Gastrocnemius medialis (tissue), 4 donors: ENCODE data around the gene PLA2G3. TPM values are rescaled to one million over a fixed set of nuclear protein-coding genes. Genes with fewer than 3 reads are reported as not detected.

Source experiments
- ATAC-seq, 2 donors: fragments of 150-250 bp; one replicate each; pipeline ENCODE4 v1.9.1; 2016
- DNase-seq, 2 donors: peaks; one replicate each; pipeline ENCODE4 v3.0.0-alpha.2; 2019
- H3K27ac ChIP-seq, 4 donors: fragments of 200-600 bp; sonication (generic); 1 replicate in 1 of 4; 2 replicates in 3 of 4; pipeline ENCODE4 v1.5.1; 2016 to 2018; ENCODE audit warnings: mild to moderate bottlenecking in 2 of 4, moderate library complexity in 1 of 4
- H3K27me3 ChIP-seq, 3 donors: fragments of 200-600 bp; sonication (generic) in 2 of 3; 1 replicate in 1 of 3; 2 replicates in 2 of 3; pipeline versions ENCODE4 v1.5.1 to v1.6.0; 2016 to 2019; ENCODE audit warnings: mild to moderate bottlenecking in 1 of 3, moderate library complexity in 1 of 3
- H3K36me3 ChIP-seq, 2 donors: fragments of 200-600 bp; sonication (generic) in 1 of 2; one replicate each; pipeline ENCODE4 v1.5.1; 2017 to 2018
- H3K4me1 ChIP-seq, 2 donors: fragments of 200-600 bp; sonication (generic) in 1 of 2; one replicate each; pipeline ENCODE4 v1.5.1; 2016 to 2017; ENCODE audit warnings: mild to moderate bottlenecking in 2 of 2
- H3K4me3 ChIP-seq, 4 donors: fragments of 200-600 bp; sonication (generic) in 3 of 4; 1 replicate in 1 of 4; 2 replicates in 3 of 4; pipeline ENCODE4 v1.5.1; 2016 to 2019; ENCODE audit warnings: mild to moderate bottlenecking in 2 of 4
- H3K9me3 ChIP-seq, 3 donors: fragments of 200-600 bp; sonication (generic) in 2 of 3; 1 replicate in 1 of 3; 2 replicates in 2 of 3; pipeline ENCODE4 v1.5.1; 2016 to 2019
- CTCF ChIP-seq, 5 experiments: fragments of 450-650 bp in 3 of 5; fragments of 200-600 bp in 2 of 5; sonication (generic) in 2 of 5; IDR thresholded peaks in 4 of 5; conservative IDR thresholded peaks in 1 of 5; 1 replicate in 4 of 5; 2 replicates in 1 of 5; pipeline ENCODE4 v1.5.1; 2016 to 2019; ENCODE audit warnings: antibody characterized with exemption in 5 of 5, mild to moderate bottlenecking in 3 of 5, moderate library complexity in 3 of 5
- POLR2A ChIP-seq, 2 donors: fragments of 450-650 bp; IDR thresholded peaks; one replicate each; pipeline ENCODE4 v1.6.1; 2017; ENCODE audit warnings: antibody characterized with exemption in 2 of 2, mild to moderate bottlenecking in 2 of 2, moderate library complexity in 2 of 2
- in situ Hi-C, 4 donors: fragments of 200-750 bp; cut with MboI; loops; one replicate each; pipeline versions ENCODE4 v1.15.0 to v1.8.0; 2017; ENCODE audit warnings: low sequenced_read_pairs in 4 of 4
- intact Hi-C: fragments of 100-400 bp; cut with DNase I; formaldehyde crosslinking; loops from one replicate; pipeline ENCODE4 v1.15.1; 2023; ENCODE audit warnings: low total_unique reads
- total RNA-seq, 4 donors: library from RNA; depleted of rRNA; stranded (reverse); fragments of >200 nt; gene quantifications; one replicate each; pipeline versions ENCODE4 v1.1.0 to v1.2.3, GENCODE V29; 2016

PLA2G3 gene
- total RNA-seq, 4 donors from 2014 or later: not detected

DNA sequence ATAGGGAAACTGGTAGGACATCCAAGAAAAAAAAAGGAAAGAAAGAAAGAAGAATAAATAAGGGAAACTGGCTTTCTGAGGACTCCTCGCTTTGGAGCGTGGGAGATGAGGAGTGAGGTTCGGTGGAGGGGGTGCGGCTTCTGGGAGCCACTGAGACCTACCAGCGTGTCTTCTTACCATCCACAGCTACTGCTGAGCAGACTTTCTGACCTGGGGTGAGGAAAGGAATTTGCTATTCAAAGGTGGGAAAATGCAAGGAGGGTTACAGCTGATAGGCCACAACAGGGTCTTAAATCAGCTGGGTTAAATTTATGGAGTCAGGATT, 32.5 kb downstream of the PLA2G3 start:
- H3K9me3 ChIP-seq: no peaks in the 10 kb centered on the region
- intact Hi-C loops (loop anchor here (1.0 kb wide), 5 partner anchors 15 to 122 kb away; partner anchors contain the start of gene RNF185), in situ Hi-C loops (no loop called here)
- peaks cover 0 to 5% of the 10 kb centered on the region in 2 donors for H3K36me3 ChIP-seq
- peak overlapping the region; percentile 52 to 80 (median 64) for H3K4me3 ChIP-seq
- peak in 2 of 5 experiments; percentile 23 to 28 for TF ChIP-seq CTCF (IDR thresholded peaks at IDR 0.05 in 4 of 5, conservative IDR thresholded peaks at IDR 0.05 in 1 of 5)
- no peak for TF ChIP-seq POLR2A (IDR thresholded peaks at IDR 0.05)
- H3K4me1 ChIP-seq: peaks cover 18 to 25% of the 10 kb centered on the region in 2 donors
- no peak for DNase-seq
- peak; percentile 28 to 43 for ATAC-seq
- no peaks in the 10 kb centered on the region for H3K27me3 ChIP-seq
- peak overlapping the region; percentile 93 to 98 (median 96) for H3K27ac ChIP-seq

DNA sequence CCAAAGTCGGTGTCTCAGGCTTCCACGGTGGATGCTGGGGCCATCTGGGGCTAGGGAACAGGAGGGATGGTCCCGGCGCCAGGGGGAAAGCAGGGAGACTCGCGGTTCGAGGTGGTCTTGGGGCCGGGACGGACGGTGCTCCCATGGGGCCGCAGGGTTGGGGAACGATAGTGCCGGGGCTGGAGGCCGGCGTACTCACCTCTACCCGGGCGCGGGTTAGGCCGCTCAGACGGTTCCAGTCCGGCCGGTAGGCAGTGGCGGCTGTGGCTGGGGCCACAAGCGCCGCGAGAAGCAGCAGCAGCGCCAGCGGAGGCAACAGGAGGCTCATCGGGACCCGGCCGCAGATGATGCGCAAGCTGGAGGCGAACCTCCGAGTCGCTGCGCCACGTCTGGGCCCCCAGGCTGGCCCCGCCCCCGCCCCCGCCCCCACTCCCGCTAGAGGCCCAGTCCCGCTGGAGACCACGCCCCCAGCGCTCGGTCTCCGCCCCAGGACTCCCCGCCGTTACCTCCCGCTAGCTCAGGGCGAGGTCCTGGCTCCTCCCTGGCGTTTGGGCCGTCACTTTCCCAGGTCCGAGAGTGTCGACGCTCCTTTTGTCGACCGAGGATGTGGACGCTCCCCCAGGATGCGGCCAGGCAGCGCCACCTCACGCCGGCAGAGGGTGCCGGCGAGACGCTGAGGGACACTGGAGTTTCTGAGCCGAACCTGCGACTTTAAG, 33.0 kb downstream of the PLA2G3 start, which contains the start of gene SELENOM:
SELENOM (minus strand) TSS at position 391 of the 716 bp plus-strand sequence; CDS start at position 328, 63 bp downstream.
- H3K36me3 ChIP-seq: peaks cover 0 to 5% of the 10 kb centered on the region in 2 donors
- H3K4me1 ChIP-seq: peaks cover 22 to 30% of the 10 kb centered on the region in 2 donors
- ATAC-seq (peak; percentile 92 to 94), DNase-seq (peak; percentile 96 to 97)
- H3K4me3 ChIP-seq: peak within 1 kb of the TSS; percentile 68 to 81 (median 80)
- H3K9me3 ChIP-seq: no peaks in the 10 kb centered on the region
- in situ Hi-C loops (no loop called here), intact Hi-C loops (loop anchor here (1.0 kb wide), 5 partner anchors 14 to 123 kb away; partner anchors contain the start of gene RNF185)
- peak within 1 kb of the TSS; percentile 93 to 98 (median 96) for H3K27ac ChIP-seq
- H3K27me3 ChIP-seq: no peaks in the 10 kb centered on the region
- peak; percentile 89 to 97 (median 94) for TF ChIP-seq CTCF (IDR thresholded peaks at IDR 0.05 in 4 of 5, conservative IDR thresholded peaks at IDR 0.05 in 1 of 5)
- peak; percentile 85 to 87 for TF ChIP-seq POLR2A (IDR thresholded peaks at IDR 0.05)

DNA sequence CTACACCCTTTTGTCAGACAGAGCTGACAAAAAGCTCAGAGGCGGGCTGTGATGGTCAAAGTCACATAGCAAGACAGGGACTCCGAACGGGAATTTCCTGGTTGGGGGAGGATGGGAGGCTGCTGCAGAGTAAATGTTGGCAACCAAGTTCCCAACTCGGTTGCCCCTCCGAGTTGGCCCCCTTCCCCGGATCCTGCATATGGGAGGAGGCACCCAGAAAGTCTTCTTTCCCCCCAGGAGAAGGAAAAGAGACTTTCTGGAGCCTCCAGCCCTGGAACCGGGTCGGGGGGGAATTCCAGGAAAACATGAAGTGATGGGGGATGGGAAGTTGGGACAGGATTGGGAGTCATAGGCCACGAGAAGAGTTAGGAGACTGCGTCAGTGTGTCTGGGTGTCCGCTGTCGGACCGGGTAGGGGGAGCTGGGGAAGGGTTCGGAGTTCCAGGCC, 33.6 kb downstream of the PLA2G3 start:
- H3K27me3 ChIP-seq: no peaks in the 10 kb centered on the region
- no peak for TF ChIP-seq CTCF (IDR thresholded peaks at IDR 0.05 in 4 of 5, conservative IDR thresholded peaks at IDR 0.05 in 1 of 5)
- TF ChIP-seq POLR2A (IDR thresholded peaks at IDR 0.05): no peak
- intact Hi-C loops (loop anchor here (1.0 kb wide), 5 partner anchors 13 to 124 kb away; partner anchors contain the start of gene RNF185), in situ Hi-C loops (no loop called here)
- no peak for DNase-seq
- H3K36me3 ChIP-seq: peaks cover 0 to 5% of the 10 kb centered on the region in 2 donors
- peaks cover 27 to 36% of the 10 kb centered on the region in 2 donors for H3K4me1 ChIP-seq
- peak overlapping the region; percentile 68 to 81 (median 80) for H3K4me3 ChIP-seq
- peak overlapping the region; percentile 93 to 98 (median 96) for H3K27ac ChIP-seq
- H3K9me3 ChIP-seq: no peaks in the 10 kb centered on the region
- ATAC-seq: peak in 1 of 2 donors; percentile 3

DNA sequence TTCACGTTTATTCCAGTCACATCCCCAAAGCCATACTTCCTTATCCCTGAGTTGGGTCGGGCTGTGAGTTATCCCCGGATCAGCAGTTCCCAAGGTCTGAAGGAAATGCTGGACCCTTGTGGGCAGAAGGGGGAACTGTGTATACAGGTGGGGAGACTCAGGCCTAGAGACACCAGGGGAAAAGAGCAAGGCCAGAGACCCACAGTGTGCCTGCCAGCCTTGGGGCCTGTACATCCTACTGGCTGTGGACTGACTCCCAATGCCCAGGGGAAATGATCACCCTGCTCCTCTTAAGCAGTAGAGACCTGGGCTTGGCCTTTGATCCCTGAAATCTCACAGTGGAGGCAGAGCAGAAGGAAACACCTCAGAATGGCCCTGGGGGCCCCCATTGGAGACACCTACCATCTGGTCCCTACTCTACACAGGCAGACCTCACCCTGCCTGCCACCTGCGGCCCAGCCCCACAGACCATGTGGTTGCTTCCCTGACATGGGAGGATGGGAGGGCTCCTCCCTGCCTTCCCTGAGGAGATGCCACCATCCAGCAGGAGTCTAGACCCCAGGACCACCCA, 34.2 kb downstream of the PLA2G3 start:
- H3K9me3 ChIP-seq: no peaks in the 10 kb centered on the region
- peaks cover 0 to 8% of the 10 kb centered on the region in 2 donors for H3K36me3 ChIP-seq
- H3K27ac ChIP-seq: peak overlapping the region; percentile 93 to 98 (median 96)
- TF ChIP-seq POLR2A (IDR thresholded peaks at IDR 0.05) (no peak), CTCF (IDR thresholded peaks at IDR 0.05 in 4 of 5, conservative IDR thresholded peaks at IDR 0.05 in 1 of 5) (peak in 1 of 5 experiments; percentile 18)
- in situ Hi-C loops (no loop called here), intact Hi-C loops (no loop called here)
- peaks cover 31 to 38% of the 10 kb centered on the region in 2 donors for H3K4me1 ChIP-seq
- no peaks in the 10 kb centered on the region for H3K27me3 ChIP-seq
- DNase-seq (no peak), ATAC-seq (no peak)
- H3K4me3 ChIP-seq: peak overlapping the region; percentile 68 to 81 (median 80)
